Measurements from ENCODE around the gene KANSL1.
"Not testable (repeated sequence)": the region's sequence is repeated elsewhere in the genome, so short reads cannot be mapped to it uniquely, and the experiment has no call there.

Gene KANSL1

DNA sequence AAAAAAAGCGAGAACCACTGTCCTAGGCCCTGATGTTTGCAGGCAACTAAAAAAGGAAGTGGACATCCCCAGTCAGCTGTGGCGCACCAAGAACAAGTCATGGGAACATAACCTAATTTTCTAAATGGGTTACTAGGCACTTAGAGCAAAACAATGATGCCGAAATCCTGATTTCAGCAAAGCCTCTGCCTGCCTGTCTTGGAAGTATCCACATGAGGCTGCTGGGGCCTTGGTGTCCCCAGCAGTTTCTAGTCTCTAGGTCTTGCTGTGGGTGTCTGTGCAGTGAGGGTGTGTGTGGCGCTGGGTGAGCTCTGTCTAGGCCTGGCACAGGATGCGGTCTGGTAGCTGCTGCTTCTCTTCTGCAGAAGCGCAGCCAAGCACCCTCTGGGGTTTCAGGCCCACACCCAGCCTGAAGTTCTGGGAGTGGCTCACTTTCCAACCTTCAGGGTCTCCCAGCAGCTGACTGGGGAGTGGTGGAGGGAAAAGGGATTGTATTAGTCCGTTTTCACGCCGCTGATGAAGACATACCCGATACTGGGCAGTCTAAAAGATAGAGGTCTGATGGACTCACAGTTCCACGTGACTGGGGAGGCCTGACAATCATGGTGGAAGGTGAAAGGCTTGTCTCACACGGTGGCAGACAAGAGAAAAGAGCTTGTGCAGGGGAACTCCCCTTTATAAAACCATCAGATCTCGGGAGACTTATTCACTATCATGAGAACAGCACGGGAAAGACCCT, 173.0 kb downstream of the KANSL1 start:
- H3K9me3 ChIP-seq (ENCODE audit: control insufficient read depth in 2 of 2, low read length in 2 of 2): no peaks in the 10 kb centered on the region
- no peak overlapping the region for H3K27ac ChIP-seq (ENCODE audit: low read length)
- H3K9ac ChIP-seq (ENCODE audit: low read length in 2 of 2): no peak overlapping the region

DNA sequence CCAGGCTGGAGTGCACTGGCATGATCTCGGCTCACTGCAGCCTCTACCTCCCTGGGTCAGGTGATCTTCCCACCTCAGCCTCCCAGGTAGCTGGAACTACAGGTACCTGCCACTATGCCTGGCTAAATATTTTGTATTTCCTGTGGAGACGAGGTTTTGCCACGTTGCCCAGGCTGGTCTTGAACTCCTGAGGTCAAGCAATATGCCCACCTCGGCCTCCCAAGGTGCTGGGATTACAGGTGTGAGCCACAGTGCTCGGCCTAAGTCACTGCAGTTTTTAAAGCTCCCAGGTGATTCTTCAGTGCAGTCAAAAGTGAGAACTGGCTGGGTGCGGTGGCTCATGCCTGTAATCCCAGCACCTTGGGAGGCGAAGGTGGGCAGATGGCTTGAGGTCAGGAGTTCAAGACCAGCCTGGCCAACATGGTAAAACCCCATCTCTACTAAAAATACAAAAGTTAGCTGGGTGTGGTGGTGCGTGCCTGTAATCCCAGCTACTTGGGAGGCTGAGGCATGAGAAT, 173.8 kb downstream of the KANSL1 start:
- not testable (repeated sequence) for H3K27me3 ChIP-seq (ENCODE audit: control insufficient read depth in 1 of 2, insufficient read depth in 2 of 2, low read length in 2 of 2); H3K9me3 ChIP-seq (ENCODE audit: control insufficient read depth in 2 of 2, low read length in 2 of 2); H3K4me1 ChIP-seq (ENCODE audit: control insufficient read depth, insufficient read depth, low read length); H3K4me3 ChIP-seq (ENCODE audit: low read length in 2 of 2); H3K36me3 ChIP-seq (ENCODE audit: control insufficient read depth in 2 of 2, insufficient read depth in 2 of 2, low read length in 2 of 2); H3K9ac ChIP-seq (ENCODE audit: low read length in 2 of 2); H3K27ac ChIP-seq (ENCODE audit: low read length)

More for the DNA sequence above, 173.0 kb downstream of the KANSL1 start:
- no peak overlapping the region for H3K4me3 ChIP-seq (ENCODE audit: low read length in 2 of 2)
- H3K27me3 ChIP-seq (ENCODE audit: control insufficient read depth in 1 of 2, insufficient read depth in 2 of 2, low read length in 2 of 2): no peaks in the 10 kb centered on the region
- H3K36me3 ChIP-seq (ENCODE audit: control insufficient read depth in 2 of 2, insufficient read depth in 2 of 2, low read length in 2 of 2): peaks cover 0 to 6% of the 10 kb centered on the region in 2 donors
- H3K4me1 ChIP-seq (ENCODE audit: control insufficient read depth, insufficient read depth, low read length): no peaks in the 10 kb centered on the region

DNA sequence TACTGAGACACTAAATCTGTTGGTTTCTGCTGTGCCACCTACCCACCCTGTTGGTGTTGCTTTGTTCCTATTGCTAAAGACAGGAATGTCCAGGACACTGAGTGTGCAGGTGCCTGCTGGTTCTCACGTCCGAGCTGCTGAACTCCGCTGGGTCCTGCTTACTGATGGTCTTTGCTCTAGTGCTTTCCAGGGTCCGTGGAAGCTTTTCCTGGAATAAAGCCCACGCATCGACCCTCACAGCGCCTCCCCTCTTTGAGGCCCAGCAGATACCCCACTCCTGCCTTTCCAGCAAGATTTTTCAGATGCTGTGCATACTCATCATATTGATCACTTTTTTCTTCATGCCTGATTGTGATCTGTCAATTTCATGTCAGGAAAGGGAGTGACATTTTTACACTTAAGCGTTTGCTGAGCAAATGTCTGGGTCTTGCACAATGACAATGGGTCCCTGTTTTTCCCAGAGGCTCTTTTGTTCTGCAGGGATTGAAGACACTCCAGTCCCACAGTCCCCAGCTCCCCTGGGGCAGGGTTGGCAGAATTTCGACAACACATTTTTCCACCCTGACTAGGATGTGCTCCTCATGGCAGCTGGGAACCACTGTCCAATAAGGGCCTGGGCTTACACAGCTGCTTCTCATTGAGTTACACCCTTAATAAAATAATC, 179.6 kb downstream of the KANSL1 start:
- Histone ChIP-seq H3K36me3 (ENCODE audit: control insufficient read depth in 2 of 2, insufficient read depth in 2 of 2, low read length in 2 of 2) (no peaks in the 10 kb centered on the region), H3K9ac (ENCODE audit: low read length in 2 of 2) (no peak overlapping the region), H3K27me3 (ENCODE audit: control insufficient read depth in 1 of 2, insufficient read depth in 2 of 2, low read length in 2 of 2) (no peaks in the 10 kb centered on the region), H3K9me3 (ENCODE audit: control insufficient read depth in 2 of 2, low read length in 2 of 2) (no peaks in the 10 kb centered on the region), H3K27ac (ENCODE audit: low read length) (no peak overlapping the region), H3K4me1 (ENCODE audit: control insufficient read depth, insufficient read depth, low read length) (peaks cover 2% of the 10 kb centered on the region), H3K4me3 (ENCODE audit: low read length in 2 of 2) (no peak overlapping the region)

GRCh38 chr17:46013127-46013501, 180.1 kb downstream of the KANSL1 start:
- no peak overlapping the region for H3K27ac ChIP-seq (ENCODE audit: low read length)
- no peaks in the 10 kb centered on the region for H3K9me3 ChIP-seq (ENCODE audit: control insufficient read depth in 2 of 2, low read length in 2 of 2)
- H3K27me3 ChIP-seq (ENCODE audit: control insufficient read depth in 1 of 2, insufficient read depth in 2 of 2, low read length in 2 of 2): no peaks in the 10 kb centered on the region
- no peak overlapping the region for H3K4me3 ChIP-seq (ENCODE audit: low read length in 2 of 2)
- H3K4me1 ChIP-seq (ENCODE audit: control insufficient read depth, insufficient read depth, low read length): peaks cover 2% of the 10 kb centered on the region
- H3K36me3 ChIP-seq (ENCODE audit: control insufficient read depth in 2 of 2, insufficient read depth in 2 of 2, low read length in 2 of 2): no peaks in the 10 kb centered on the region
- no peak overlapping the region for H3K9ac ChIP-seq (ENCODE audit: low read length in 2 of 2)

GRCh38 chr17:46012506-46013079, 180.6 kb downstream of the KANSL1 start:
- H3K27me3 ChIP-seq (ENCODE audit: control insufficient read depth in 1 of 2, insufficient read depth in 2 of 2, low read length in 2 of 2): no peaks in the 10 kb centered on the region
- H3K36me3 ChIP-seq (ENCODE audit: control insufficient read depth in 2 of 2, insufficient read depth in 2 of 2, low read length in 2 of 2): no peaks in the 10 kb centered on the region
- H3K9me3 ChIP-seq (ENCODE audit: control insufficient read depth in 2 of 2, low read length in 2 of 2): no peaks in the 10 kb centered on the region
- H3K4me1 ChIP-seq (ENCODE audit: control insufficient read depth, insufficient read depth, low read length): peaks cover 2% of the 10 kb centered on the region
- no peak overlapping the region for H3K27ac ChIP-seq (ENCODE audit: low read length)
- H3K4me3 ChIP-seq (ENCODE audit: low read length in 2 of 2): no peak overlapping the region
- no peak overlapping the region for H3K9ac ChIP-seq (ENCODE audit: low read length in 2 of 2)

DNA sequence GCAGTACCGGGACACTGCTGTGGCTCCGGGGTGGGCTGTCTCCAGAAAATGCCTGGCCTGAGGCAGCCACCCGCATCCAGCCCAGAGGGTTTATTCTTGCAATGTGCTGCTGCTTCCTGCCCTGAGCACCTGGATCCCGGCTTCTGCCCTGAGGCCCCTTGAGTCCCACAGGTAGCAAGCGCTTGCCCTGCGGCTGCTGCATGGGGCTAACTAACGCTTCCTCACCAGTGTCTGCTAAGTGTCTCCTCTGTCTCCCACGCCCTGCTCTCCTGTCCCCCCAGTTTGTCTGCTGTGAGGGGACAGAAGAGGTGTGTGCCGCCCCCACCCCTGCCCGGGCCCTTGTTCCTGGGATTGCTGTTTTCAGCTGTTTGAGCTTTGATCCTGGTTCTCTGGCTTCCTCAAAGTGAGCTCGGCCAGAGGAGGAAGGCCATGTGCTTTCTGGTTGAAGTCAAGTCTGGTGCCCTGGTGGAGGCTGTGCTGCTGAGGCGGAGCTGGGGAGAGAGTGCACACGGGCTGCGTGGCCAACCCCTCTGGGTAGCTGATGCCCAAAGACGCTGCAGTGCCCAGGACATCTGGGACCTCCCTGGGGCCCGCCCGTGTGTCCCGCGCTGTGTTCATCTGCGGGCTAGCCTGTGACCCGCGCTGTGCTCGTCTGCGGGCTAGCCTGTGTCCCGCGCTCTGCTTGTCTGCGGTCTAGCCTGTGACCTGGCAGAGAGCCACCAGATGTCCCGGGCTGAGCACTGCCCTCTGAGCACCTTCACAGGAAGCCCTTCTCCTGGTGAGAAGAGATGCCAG, 181.3 kb downstream of the KANSL1 start:
- Histone ChIP-seq H3K9me3 (ENCODE audit: control insufficient read depth in 2 of 2, low read length in 2 of 2) (no peaks in the 10 kb centered on the region), H3K36me3 (ENCODE audit: control insufficient read depth in 2 of 2, insufficient read depth in 2 of 2, low read length in 2 of 2) (no peaks in the 10 kb centered on the region), H3K4me3 (ENCODE audit: low read length in 2 of 2) (no peak overlapping the region), H3K27me3 (ENCODE audit: control insufficient read depth in 1 of 2, insufficient read depth in 2 of 2, low read length in 2 of 2) (no peaks in the 10 kb centered on the region), H3K9ac (ENCODE audit: low read length in 2 of 2) (no peak overlapping the region), H3K4me1 (ENCODE audit: control insufficient read depth, insufficient read depth, low read length) (peaks cover 2% of the 10 kb centered on the region), H3K27ac (ENCODE audit: low read length) (no peak overlapping the region)

DNA sequence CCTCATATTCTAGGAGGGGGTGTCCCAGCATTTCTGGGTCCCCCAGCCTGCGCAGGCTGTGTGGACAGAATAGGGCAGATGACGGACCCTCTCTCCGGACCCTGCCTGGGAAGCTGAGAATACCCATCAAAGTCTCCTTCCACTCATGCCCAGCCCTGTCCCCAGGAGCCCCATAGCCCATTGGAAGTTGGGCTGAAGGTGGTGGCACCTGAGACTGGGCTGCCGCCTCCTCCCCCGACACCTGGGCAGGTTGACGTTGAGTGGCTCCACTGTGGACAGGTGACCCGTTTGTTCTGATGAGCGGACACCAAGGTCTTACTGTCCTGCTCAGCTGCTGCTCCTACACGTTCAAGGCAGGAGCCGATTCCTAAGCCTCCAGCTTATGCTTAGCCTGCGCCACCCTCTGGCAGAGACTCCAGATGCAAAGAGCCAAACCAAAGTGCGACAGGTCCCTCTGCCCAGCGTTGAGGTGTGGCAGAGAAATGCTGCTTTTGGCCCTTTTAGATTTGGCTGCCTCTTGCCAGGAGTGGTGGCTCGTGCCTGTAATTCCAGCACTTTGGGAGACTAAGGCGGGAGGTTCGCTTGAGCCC, 182.5 kb downstream of the KANSL1 start:
- no peak overlapping the region for H3K27ac ChIP-seq (ENCODE audit: low read length)
- no peaks in the 10 kb centered on the region for H3K9me3 ChIP-seq (ENCODE audit: control insufficient read depth in 2 of 2, low read length in 2 of 2)
- H3K36me3 ChIP-seq (ENCODE audit: control insufficient read depth in 2 of 2, insufficient read depth in 2 of 2, low read length in 2 of 2): no peaks in the 10 kb centered on the region

GRCh38 chr17:46009681-46010596, 183.3 kb downstream of the KANSL1 start:
- Histone ChIP-seq H3K27ac (ENCODE audit: low read length) (no peak overlapping the region), H3K9me3 (ENCODE audit: control insufficient read depth in 2 of 2, low read length in 2 of 2) (no peaks in the 10 kb centered on the region), H3K4me1 (ENCODE audit: control insufficient read depth, insufficient read depth, low read length) (peaks cover 2% of the 10 kb centered on the region), H3K27me3 (ENCODE audit: control insufficient read depth in 1 of 2, insufficient read depth in 2 of 2, low read length in 2 of 2) (no peaks in the 10 kb centered on the region), H3K4me3 (ENCODE audit: low read length in 2 of 2) (no peak overlapping the region), H3K9ac (ENCODE audit: low read length in 2 of 2) (no peak overlapping the region), H3K36me3 (ENCODE audit: control insufficient read depth in 2 of 2, insufficient read depth in 2 of 2, low read length in 2 of 2) (no peaks in the 10 kb centered on the region)

More for the DNA sequence above, 182.5 kb downstream of the KANSL1 start:
- Histone ChIP-seq H3K9ac (ENCODE audit: low read length in 2 of 2) (no peak overlapping the region), H3K4me3 (ENCODE audit: low read length in 2 of 2) (no peak overlapping the region), H3K27me3 (ENCODE audit: control insufficient read depth in 1 of 2, insufficient read depth in 2 of 2, low read length in 2 of 2) (no peaks in the 10 kb centered on the region), H3K4me1 (ENCODE audit: control insufficient read depth, insufficient read depth, low read length) (peaks cover 2% of the 10 kb centered on the region)

DNA sequence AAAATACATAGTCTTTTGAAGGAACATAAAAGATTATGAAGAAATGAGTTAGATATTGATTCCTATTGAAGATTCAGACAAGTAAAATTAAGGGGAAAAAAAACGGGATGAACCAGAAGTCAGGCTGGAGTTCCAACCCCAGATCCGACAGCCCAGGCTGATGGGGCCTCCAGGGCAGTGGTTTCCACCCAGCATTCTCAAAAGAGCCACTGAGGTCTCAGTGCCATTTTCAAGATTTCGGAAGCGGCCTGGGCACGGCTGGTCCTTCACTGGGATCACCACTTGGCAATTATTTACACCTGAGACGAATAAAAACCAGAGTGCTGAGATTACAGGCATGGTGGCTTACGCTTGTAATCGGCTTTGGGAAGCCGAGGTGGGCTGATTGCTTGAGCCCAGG, 184.6 kb downstream of the KANSL1 start:
- Histone ChIP-seq H3K27me3 (ENCODE audit: control insufficient read depth in 1 of 2, insufficient read depth in 2 of 2, low read length in 2 of 2) (no peaks in the 10 kb centered on the region), H3K9me3 (ENCODE audit: control insufficient read depth in 2 of 2, low read length in 2 of 2) (no peaks in the 10 kb centered on the region), H3K4me1 (ENCODE audit: control insufficient read depth, insufficient read depth, low read length) (peaks cover 8% of the 10 kb centered on the region), H3K9ac (ENCODE audit: low read length in 2 of 2) (no peak overlapping the region), H3K27ac (ENCODE audit: low read length) (no peak overlapping the region), H3K36me3 (ENCODE audit: control insufficient read depth in 2 of 2, insufficient read depth in 2 of 2, low read length in 2 of 2) (no peaks in the 10 kb centered on the region), H3K4me3 (ENCODE audit: low read length in 2 of 2) (no peak overlapping the region)

All from stomach smooth muscle (tissue), 2 donors.